HFF-Myc (cell line): ENCODE results near the gene HIPK3.

ENCODE experiments used
- DNase-seq: peaks from one replicate; pipeline ENCODE4 v3.0.0-alpha.2; 2011; ENCODE audit warnings: low read depth; ENCODE audit errors: extremely low read depth
- H3K4me3 ChIP-seq: replicated peaks from 2 replicates; pipeline ENCODE4 v1.5.1; 2011; ENCODE audit warnings: low read depth, mild to moderate bottlenecking, control low read depth, low read length
- CTCF ChIP-seq: IDR thresholded peaks from 2 replicates; pipeline ENCODE4 v1.5.1; 2012; ENCODE audit warnings: mild to moderate bottlenecking, low read depth, low read length, control low read depth; ENCODE audit errors: missing control alignments

HIPK3 gene

GRCh38 chr11:33257160-33257896 lies at the start of gene HIPK3:
Gene HIPK3, plus strand, starts transcription at chr11:33257381.
- H3K4me3 ChIP-seq = peak within 1 kb of the TSS; percentile 72
- no peak for DNase-seq
- TF ChIP-seq CTCF = no peak

- H3K4me3 ChIP-seq = no peak overlapping the region
- no peak for DNase-seq
- no peak for TF ChIP-seq CTCF
These were observed 49.7 kb upstream of the HIPK3 start for GRCh38 chr11:33207408-33207985.

GRCh38 chr11:33208150-33208549 lies 49.0 kb upstream of the HIPK3 start:
- TF ChIP-seq CTCF = no peak
- no peak overlapping the region for H3K4me3 ChIP-seq
- DNase-seq = no peak

- no peak overlapping the region for H3K4me3 ChIP-seq
- no peak for TF ChIP-seq CTCF
- DNase-seq = no peak
These were observed 46.0 kb upstream of the HIPK3 start for GRCh38 chr11:33211153-33211552.

GRCh38 chr11:33211580-33211979 lies 45.6 kb upstream of the HIPK3 start:
- no peak overlapping the region for H3K4me3 ChIP-seq
- no peak for DNase-seq
- TF ChIP-seq CTCF = no peak

- DNase-seq = no peak
- TF ChIP-seq CTCF = no peak
- no peak overlapping the region for H3K4me3 ChIP-seq
These were observed 43.0 kb upstream of the HIPK3 start for GRCh38 chr11:33214187-33214586.
